Measurements from ENCODE around the gene CNNM4.
A peak's percentile ranks its signal among the peaks of the same experiment; 100 is the strongest.

CNNM4 gene

DNA sequence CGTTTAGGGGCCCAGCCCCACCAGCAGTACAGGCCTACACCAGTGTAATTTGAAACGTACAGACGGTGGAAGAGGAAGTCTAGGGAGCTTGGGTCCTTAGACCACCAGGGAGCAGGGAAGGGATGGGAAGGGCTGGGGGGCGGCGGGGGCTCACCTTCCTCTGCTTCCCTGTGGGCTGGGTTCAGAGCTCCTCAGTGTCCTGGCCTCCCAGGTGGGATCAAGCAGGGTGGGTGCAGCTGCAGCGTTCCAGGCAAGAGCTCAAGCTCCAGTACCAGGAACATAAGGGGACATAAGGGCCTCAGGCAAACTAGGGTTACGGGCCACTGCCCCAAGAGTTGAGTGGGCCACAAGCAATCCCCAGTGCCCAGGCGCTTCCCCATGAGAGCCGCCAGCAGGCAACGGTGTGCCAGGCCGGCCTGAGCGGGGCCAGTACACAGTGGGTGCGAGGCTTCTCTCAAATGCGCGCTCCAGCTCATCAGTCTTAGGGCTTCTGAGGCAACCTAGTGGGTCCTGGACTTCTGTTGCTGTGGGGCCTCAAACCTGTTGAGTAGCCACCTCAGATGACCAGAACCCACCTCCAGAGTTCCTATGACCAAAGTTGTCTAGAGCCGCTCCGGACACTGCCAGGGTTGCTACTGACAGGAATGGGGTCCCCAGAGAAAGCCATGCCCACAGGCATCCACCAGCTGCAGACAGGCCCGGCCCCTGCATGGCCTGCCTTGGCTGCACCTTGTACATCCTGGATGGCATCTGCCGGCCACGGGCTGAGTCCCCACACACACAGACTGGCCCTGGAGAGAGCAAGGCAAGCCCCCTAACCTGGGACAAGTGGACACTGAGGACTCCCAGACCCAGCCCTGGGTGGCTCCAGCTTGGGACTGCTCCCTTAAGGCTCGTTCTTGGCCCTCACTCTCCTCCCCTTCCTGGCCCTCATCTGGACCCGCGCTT, 77.9 kb downstream of the CNNM4 start:
- DNase-seq, result no peak

DNA sequence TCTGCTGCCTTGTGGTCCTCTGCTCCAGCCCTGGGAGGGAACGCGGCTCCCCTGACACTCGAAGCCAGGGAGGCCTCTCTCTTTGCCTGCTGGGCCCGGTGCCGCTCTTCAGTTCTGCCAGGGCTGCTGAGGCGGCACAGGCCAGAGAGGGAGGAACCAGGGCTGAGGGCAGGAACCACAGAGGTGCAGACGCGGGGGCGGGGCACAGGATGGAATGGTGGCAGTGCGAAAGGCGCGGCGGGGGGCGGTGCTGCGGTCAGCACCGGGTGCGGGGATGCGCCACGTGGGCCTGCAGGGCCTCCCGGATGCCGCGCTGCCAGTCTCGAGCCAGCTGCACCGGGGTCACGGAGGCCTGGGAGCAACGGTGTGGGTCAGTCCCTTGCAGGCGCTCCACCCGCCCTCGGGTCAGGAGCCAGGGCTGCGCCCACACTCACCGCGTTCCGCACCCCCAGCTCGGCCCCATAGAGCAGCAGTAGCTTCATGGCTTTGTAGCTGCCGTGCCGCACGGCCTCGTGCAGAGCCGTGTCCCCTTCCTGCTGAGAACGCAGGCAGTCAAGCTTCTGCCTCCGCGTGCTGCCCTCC, 78.7 kb downstream of the CNNM4 start:
- no peak for DNase-seq

DNA sequence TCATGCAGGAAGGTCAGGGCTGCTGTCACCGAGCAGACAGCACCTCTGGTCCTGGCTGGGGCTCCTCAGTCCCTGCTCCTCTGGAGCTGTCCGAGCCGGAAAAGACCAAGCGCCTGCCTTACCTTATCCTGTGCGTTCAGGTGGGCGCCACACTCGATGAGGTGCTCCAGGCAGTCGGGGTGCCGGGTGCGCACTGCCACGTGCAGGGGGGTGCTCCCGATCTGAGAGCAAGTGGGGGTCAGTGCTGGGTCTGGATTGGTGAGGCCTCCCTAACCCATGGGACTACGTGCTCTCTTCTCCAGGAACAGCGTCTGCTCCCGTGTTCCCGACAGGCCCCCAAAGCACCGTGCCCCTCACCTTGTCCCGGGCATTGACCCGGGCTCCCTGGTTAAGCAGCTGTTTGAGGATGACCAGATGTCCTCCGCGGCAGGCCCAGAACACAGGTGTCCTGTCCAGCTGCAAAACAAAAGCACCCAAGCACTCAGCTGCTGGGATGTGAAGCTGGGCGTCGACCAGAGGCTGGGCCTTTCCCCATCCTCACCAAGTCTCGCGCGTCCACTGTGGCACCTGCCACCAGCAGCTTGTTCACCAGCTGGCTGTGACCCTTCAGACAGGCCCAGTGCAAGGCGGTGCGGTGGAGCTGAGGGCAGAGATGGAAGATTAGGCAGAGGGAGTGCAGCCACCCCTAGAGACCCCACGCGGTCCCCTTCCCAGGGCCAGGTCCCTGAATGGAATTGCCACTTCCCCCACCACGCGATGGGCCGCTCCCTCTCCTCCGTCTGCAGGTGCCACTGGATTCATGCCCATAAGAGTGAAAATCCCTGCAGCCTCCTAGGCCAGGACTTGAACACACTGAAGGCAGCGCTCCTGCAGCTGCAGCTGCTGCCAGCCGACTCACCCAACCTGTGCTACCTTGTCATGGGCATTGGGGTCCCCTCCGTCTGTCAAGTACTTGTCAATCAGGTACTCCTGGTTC, 79.5 kb downstream of the CNNM4 start:
- no peak for DNase-seq

DNA sequence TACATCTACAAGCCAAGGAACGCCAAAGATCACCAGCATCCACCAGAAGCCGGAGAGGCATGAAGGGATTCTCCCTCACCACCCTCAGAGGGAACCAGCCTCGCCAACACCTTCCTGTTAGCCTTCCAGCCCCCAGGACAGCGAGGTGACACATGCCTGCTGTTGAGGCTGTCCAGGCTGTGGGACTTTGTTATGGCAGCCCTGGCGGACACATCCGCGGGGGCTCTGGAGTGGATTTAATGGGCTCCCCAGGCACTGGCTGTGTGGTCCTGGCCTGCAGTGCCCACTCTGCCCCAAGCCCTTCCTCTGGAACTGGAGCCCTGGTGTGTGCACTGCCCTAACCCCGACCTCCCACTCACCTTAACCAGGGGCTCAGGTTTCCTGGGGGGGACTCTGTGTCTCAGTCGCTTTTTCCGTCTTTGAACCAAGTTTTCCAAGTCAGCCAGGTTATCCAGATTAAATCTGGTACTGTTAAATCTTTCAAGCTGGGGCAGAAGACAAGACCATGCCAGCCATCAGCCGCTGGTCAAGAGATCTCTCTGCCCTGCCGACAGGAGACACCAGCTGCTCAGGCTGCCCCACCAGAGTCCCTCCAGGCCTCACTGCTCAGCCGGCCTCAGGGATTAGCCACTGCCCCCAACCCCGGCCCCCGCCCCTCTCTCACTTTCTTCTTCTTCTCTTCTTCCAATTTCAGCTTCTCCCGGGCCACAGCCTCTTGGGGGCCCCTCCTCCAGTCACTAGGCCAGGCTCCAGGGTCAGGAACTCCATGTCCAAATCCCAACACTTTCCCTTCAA, 81.2 kb downstream of the CNNM4 start:
- DNase-seq, result no peak

DNA sequence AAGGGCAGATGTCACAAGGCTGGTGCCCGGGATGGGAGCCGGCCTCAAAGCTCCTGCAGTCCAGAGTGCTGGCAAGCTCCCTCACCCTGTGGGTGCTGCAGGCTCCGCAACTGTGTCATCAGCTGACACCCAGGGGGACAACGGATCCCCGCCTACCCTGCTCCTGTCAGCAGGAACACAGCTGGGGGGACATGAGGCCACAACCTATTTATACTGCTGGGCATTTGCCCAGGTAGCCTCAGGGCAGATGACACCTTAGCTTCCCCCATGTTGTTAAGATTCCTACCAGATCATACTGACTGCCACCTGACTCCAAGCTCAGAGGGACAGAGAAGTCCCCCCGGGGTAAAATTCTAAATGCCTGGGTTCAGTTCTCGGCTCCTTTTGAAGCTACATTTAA, 81.9 kb downstream of the CNNM4 start:
- DNase-seq, result no peak

DNA sequence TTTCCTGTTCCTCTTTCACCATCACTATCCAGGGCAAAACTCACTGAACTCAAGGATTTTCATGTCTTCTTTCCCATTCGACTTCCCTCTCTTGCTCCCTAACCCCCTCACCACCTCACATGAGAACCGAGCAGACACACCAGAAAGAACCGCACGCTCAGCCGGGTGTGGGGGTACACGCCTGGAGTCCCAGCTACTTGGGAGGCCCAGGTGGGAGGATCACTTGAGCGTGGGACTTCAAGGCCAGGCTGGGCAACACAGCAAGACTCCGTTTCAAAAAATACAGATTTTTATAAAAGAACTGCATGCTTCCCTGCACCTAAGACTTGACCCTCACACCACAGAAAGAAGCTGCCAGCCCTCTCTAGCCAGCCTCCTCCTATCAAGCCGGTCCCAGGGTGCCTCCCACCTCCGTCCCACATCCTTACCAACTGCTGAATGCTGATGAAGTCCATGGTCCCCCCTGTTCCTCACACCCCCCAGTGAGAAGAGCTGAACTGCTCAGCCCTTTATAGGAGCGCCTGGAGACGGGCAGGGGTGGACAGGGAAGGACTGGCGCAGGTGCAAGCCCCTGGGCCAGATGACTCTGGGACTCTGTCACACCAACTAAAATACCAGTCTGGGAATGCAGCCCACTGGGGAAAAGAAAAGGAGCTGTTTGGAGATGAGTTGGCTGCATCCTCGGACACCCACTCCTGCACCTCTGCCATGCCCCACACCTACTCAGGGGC, 83.0 kb downstream of the CNNM4 start, which contains the start of gene ANKRD23:
Gene ANKRD23 (minus strand): TSS at position 484 of the 731 bp plus-strand sequence. CDS start 29 bp downstream, at position 455.
- no peak for DNase-seq

DNA sequence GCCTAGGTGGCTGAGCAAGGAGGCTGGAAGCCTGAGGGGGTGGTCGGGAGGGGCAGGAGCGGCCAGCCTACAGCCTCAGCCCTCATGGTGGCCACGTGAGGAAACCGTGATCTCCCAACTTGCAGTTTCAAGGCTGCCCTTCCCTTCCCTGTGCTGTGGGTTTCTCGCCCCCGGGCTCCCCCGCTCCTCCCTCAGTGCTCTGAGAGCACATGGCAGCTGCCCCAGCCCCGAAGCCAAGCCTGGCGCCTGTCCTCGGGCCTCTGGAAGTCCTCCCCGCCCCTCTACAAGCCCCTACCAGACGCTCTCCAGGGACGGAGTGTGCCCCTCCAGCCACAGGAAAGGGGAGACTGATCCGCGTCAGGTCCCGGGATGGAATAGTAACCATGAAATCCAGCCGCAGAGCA, 83.7 kb downstream of the CNNM4 start:
- no peak for DNase-seq

DNA sequence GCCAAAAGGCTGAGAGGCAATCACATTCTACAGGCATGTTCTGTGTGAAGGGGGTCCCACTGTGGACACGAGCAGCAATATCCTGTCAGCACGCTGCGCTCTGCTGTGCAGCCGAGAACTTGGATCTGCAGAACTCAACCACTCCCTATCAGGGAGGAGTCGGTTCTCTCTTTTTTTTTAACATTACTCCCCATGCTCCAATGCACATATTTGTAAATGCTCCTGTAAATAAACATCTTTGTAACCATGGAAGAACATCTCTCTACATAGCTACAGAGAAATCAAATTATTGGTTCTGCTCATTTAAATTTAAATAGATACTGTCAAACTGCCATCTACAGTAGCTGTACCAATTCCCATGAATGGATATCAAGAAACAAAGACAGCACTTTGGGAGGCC, 86.1 kb downstream of the CNNM4 start:
- DNase-seq, result no peak

DNA sequence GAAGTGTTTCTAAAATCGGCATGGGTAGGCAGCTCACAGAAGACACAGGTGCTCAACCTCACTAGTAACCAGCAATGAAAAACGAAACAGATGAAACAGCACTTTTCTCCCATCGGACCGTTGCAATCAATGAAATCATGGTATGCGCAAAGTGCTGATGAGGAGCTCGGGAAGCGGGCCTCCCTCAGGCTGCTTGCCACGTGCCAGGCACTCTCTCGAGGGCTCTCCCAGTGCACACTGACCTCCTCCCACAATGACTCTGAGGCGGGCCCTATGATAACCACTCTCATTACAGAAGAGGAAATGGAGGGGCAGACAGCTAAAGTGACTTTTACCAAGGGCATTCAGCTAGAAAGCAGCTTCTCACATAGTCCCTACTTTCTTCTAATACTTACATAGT, 86.9 kb downstream of the CNNM4 start:
- DNase-seq, result no peak

DNA sequence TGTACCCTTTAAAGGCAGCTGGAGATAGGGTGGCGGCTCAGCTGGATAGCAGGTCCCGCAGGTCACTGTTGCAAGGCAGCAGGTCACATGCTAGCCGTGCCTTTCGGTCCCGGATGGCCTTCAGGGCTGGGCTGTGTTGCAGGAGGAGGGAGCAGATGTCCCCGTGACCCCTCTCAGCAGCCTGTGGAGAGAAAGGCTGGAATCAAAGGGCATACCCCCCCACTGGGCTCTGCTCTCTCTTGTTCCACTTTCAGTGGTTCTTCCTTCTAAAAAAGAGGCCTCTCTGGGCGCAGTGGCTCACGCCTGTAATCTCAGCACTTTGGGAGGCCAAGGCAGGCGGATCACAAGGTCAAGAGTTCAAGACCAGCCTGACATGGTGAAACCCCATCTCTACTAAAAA, 87.6 kb downstream of the CNNM4 start:
- DNase-seq, result no peak

DNA sequence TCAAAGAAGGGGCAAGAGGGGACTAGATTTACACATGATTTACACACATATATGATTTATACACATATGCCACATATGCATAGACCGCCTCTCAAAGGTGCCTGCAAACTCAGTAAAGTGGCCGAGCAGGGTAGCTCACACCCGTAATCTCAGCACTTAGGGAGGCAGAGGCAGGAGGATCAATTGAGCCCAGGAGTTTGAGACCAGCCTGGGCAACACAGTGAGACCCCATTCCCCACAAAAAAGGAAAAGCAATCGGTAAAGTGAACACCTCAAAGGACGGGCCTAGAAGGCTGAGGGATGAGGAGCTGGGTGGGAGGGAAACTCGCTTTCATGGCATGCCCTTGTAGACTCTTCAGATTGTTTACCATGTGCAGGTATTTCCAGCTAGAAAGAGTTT, 92.0 kb downstream of the CNNM4 start:
- no peak for DNase-seq

DNA sequence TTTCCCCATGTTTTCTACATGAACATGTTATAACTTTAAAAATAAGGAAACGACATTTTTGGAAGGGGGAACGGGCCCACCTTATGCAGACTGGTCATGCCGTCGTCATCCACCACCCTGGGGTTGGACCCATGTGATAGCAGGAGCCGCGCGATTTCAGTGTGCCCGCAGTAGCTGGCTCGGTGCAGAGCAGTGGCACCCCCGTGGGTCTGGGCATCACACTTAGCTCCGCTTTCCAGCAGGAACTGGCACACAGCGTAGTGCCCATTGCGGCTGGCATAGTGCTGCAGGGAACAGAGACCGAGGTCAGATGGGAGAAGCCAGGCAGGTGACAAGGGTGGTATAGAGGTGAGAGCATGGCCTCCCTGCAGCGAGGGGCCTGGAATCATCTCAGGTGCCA, 92.6 kb downstream of the CNNM4 start:
- no peak for DNase-seq

DNA sequence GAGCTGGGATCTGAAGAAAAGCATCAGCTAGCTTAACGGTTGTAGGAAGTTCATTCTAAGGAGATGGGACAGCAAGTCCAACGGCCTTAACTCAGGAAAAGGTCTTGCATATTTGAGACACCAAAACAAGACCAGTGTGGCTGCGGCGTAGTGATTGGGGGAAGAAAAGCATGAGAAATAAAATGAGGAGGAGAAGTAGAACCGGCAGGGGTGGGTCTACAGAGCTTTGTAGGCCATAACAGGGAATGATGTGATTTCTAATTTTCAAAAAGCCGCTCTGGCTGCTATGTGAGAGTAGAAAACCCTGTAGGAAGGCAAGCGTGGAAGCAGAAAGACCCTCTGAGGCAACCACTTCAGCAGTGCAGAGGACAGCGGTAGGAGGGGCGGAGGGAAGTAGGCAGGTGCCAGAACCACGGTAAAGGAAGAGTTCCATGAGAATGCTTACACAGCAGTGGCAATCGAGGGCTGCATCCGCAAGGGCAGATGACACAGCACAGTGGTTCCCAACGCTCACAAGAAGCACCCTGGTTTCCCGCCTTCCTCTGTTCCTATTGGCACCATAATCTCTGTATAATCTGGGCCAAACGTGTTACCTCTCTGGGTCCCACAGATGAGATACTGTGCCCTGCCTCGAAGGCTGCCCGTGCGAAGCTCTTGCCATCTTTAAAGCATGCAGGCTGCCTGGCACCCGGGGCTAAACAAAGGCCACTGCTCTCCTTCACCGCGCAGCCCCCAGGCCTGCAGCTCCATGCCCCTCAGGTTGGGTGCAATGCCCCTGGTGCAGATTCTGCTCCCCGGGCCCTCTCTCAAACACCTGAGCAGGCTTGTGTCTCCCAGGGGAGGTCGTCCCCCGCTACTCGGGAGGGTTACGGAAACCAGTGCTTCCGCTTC, 96.3 kb downstream of the CNNM4 start:
- peak; percentile 26 for DNase-seq

DNA sequence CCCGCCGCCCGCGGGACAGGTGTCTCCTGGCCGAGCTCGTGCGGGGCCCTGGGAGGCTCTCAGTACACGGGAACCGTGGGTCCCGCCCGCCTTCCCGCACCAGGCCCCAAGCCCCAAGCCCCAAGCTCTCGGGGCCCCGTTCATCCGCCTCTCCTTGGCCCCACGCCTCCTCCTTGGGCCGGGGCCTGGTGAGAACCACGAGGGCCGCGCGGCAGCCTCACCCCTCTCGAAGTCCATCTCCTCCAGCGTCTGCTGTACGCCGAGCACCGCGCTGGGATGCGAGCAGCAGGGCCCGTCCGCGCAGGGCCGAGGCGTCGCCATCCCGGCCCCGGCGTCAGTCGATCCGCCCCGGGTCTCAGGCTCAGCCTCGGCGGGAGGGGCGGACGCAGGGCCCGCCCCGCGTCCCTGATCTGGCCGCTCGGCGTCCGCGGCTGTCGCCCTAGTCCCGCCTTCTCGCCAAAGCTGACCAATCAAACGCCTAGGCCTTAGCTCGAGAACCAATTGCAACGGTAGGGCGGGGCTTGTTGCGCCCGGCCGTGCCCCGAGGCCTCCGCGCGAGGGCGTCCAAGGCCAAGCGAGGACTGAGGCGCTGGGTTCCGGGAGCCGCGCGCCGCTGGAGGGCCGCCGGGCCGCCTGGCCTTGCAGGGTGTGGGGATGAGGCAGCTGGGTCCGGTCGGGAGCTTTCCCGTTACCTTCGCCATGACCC, 97.1 kb downstream of the CNNM4 start, which contains the start of gene ANKRD39:
Gene ANKRD39 (minus strand): TSS at position 350 of the 706 bp plus-strand sequence. CDS start 29 bp downstream, at position 321.
- DNase-seq, result peak; percentile 98

DNA sequence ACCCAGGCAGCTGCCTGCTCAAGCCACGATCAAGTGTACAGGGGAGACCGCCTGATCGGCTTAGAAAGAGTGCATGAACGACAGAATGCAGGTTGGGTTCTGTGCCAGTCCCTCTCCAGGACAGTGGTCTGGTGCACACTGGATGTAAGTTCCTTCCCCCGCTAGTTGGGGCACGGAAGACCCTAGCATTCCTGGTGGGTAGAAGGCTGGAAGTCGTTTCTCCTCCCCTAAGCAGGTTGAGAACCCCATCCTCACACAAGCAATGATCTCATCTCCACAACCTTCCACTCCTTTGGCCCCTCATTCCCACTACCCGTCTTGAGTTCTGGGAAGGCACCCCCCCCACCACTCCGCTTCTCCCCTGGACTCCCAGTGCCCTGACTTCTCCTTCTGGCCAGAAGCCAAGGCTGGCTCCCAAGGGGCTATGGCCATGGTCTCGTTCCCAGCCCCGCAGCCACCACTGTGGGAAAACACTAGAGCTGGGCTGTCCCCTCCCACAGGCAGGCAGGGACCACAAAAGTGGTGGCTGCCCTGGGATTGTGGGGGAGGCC, 98.5 kb downstream of the CNNM4 start:
- no peak for DNase-seq

DNA sequence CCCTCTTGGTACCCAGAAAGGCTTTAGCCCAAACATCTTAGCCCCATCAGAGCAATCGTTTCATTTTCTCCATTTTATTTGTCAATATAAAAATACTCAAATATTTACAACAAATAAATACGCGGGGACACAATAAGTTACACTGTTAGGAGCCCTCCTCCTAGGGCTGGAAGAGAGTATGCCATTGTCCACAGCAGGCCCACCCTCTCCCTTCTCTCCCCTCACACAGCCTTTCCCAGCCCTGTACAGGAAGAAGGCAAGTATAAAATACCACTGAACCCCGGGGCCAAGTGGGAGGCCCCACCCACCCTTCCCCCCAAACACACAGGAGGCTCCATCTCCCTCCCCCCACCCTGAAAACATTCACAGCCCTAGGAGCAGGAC, 99.0 kb downstream of the CNNM4 start:
- no peak for DNase-seq

DNA sequence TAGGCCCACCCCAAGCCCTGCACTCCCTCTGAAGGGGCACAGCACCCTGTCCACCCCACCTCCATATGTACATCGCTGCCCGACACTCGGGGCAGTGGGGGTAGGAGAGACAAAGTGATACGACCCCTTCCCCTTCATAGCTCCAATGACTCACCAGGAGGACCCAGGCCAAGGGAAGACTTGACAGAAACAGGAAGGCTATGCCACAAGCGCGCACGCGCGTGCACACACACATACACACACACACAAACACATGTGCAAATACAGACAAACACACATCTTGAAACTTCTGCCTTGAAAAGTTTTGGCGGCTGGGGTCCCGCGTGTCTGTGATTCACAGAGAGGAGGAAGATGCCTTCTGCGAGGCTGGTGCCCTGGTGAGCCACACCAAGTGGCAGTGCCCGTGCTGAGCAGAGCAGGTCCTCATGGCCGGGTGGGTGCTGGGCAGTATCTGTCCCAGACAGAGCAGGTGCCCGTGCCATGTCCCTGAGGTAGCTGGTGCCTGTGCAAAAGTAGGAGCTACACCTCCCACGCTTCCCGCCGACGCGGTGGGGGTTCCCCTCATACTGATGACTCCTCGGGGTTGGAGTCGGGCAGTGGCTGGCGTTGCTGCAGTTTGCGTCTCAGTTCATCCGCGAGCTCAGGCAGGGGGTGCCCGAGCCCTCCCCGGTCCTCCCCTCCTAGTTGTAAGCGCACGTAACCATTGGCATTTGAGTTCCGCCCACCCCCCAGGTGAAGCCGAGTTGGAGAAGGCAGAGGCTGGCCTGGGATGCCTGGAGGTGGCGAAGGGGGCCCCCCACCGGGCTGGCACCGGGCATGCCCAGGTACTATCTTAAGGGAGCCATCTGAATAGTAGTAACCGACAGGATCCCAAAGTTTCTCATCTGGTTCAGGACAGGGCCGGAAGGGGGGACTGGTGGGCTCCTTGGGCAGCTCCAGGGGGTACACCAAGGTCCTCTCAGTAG, 99.6 kb downstream of the CNNM4 start:
- DNase-seq, result no peak

DNA sequence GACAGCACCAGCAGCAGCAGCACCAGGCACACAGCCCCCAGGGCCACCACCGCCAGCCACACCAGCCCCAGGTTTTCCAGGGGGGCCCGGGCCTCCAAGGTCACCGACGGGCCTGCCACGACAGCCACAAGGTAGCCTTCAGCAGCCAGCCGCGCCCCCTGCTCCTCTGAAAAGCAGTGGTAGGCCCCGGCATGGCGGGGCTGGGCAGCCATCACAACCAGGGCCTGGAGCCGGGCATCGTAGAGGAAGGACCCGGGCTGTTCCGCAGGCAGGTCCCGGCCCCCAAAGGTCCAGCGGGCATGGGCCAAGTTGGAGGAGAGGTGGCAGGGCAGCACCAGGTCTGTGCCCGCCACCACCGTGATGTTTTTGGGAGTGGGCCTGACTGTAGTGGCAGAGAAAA, 100.4 kb downstream of the CNNM4 start:
- DNase-seq, result no peak
